Neural cell (in vitro differentiated cells): ENCODE measurements around the gene SNRPA. TPM values are rescaled to one million over a fixed set of nuclear protein-coding genes. Genes with fewer than 3 reads are reported as not detected.

Source experiments
- H2AFZ ChIP-seq: fragments of 200-600, 300-800 bp; sonication (generic), shearing (Covaris generic); 2 replicates; pipeline ENCODE4 v1.6.0; 2014; ENCODE audit warnings: low read depth, mild to moderate bottlenecking, antibody characterized with exemption, low read length, moderate library complexity
- H3F3A ChIP-seq: fragments of 200-600 bp; shearing (Covaris generic); 2 replicates; pipeline ENCODE4 v1.6.1; 2016; ENCODE audit warnings: mild to moderate bottlenecking, moderate library complexity, mixed read lengths, antibody characterized with exemption, low read length; ENCODE audit not compliant: insufficient read depth, poor library complexity, severe bottlenecking
- H3K27ac ChIP-seq: fragments of 200-600, 300-800 bp; sonication (generic), shearing (Covaris generic); 2 replicates; pipeline ENCODE4 v1.5.1; 2014; ENCODE audit warnings: mild to moderate bottlenecking, low read length, moderate library complexity
- H3K27me3 ChIP-seq: fragments of 300-800, 200-600 bp; sonication (generic), shearing (Covaris generic); 2 replicates; pipeline ENCODE4 v1.6.0; 2014; ENCODE audit warnings: mild to moderate bottlenecking, low read depth, low read length, moderate library complexity; ENCODE audit not compliant: insufficient read depth
- H3K36me3 ChIP-seq: fragments of 300-800, 200-600 bp; sonication (generic), shearing (Covaris generic); 2 replicates; pipeline ENCODE4 v1.5.1; 2014; ENCODE audit warnings: mild to moderate bottlenecking, antibody characterized with exemption, low read length, moderate library complexity; ENCODE audit not compliant: insufficient read depth
- H3K4me2 ChIP-seq: fragments of 300-800, 200-600 bp; sonication (generic), shearing (Covaris generic); 2 replicates; pipeline ENCODE4 v1.6.0; 2014; ENCODE audit warnings: mild to moderate bottlenecking, low read length
- H3K4me3 ChIP-seq: fragments of 300-800, 200-600 bp; sonication (generic), shearing (Covaris generic); 2 replicates; pipeline ENCODE4 v1.5.1; 2014; ENCODE audit warnings: mild to moderate bottlenecking, low read length, moderate library complexity
- H3K79me2 ChIP-seq: fragments of 200-600 bp; shearing (Covaris generic); replicated peaks from 2 replicates; pipeline ENCODE4 v1.6.0; 2014; ENCODE audit warnings: mild to moderate bottlenecking, low read length, moderate library complexity; ENCODE audit not compliant: insufficient read depth
- H3K9ac ChIP-seq: fragments of 300-800, 200-600 bp; sonication (generic), shearing (Covaris generic); 2 replicates; pipeline ENCODE4 v1.6.1; 2016; ENCODE audit warnings: mild to moderate bottlenecking, low read length, mixed read lengths
- H3K9me2 ChIP-seq: fragments of 200-600 bp; shearing (Covaris generic); 2 replicates; pipeline ENCODE4 v1.6.1; 2016; ENCODE audit warnings: mild to moderate bottlenecking, low read length, mixed read lengths; ENCODE audit not compliant: insufficient read depth
- H3K9me3 ChIP-seq: fragments of 200-600, 300-800 bp; sonication (generic), shearing (Covaris generic); 2 replicates; pipeline ENCODE4 v1.6.1; 2016; ENCODE audit warnings: mild to moderate bottlenecking, mixed run types, low read length, moderate library complexity, mixed read lengths
- H4K20me1 ChIP-seq: fragments of 200-600 bp; shearing (Covaris generic); 2 replicates; pipeline ENCODE4 v1.6.1; 2016; ENCODE audit warnings: mild to moderate bottlenecking, mixed run types; ENCODE audit not compliant: insufficient read depth
- EP300 ChIP-seq: fragments of 450-650 bp; conservative IDR thresholded peaks from 2 replicates; pipeline ENCODE4 v1.6.1; 2014; ENCODE audit warnings: antibody characterized with exemption, mild to moderate bottlenecking, moderate library complexity; ENCODE audit not compliant: poor library complexity, severe bottlenecking
- EZH2 ChIP-seq: fragments of 200-600, 300-800 bp; shearing (Covaris generic), sonication (generic); IDR thresholded peaks from 2 replicates; pipeline ENCODE4 v1.6.1; 2014; ENCODE audit warnings: antibody characterized with exemption, low read length, borderline replicate concordance, mild to moderate bottlenecking; ENCODE audit not compliant: insufficient read depth, poor library complexity, severe bottlenecking
- MXI1 ChIP-seq: fragments of 450-650 bp; conservative IDR thresholded peaks from 2 replicates; pipeline ENCODE4 v1.6.1; 2014; ENCODE audit warnings: antibody characterized with exemption, mild to moderate bottlenecking; ENCODE audit not compliant: poor library complexity, severe bottlenecking
- POLR2AphosphoS5 ChIP-seq: IDR thresholded peaks from 2 replicates; pipeline ENCODE4 v1.6.1; 2012
- RAD21 ChIP-seq: fragments of 450-650 bp; conservative IDR thresholded peaks from 2 replicates; pipeline ENCODE4 v1.6.1; 2014; ENCODE audit warnings: antibody characterized with exemption, mild to moderate bottlenecking, moderate library complexity
- SMC3 ChIP-seq: fragments of 450-650 bp; conservative IDR thresholded peaks from 2 replicates; pipeline ENCODE4 v1.6.1; 2014; ENCODE audit warnings: antibody characterized with exemption, mild to moderate bottlenecking, moderate library complexity; ENCODE audit not compliant: poor library complexity
- TAF1 ChIP-seq: IDR thresholded peaks from 2 replicates; pipeline ENCODE4 v1.6.1; 2012; ENCODE audit warnings: low read depth
- polyA plus RNA-seq: library from polyadenylated mRNA; depleted of rRNA; stranded (reverse); fragments of >200 nt; gene quantifications from 2 replicates; pipeline ENCODE4 v1.2.3, GENCODE V29; 2014
- TF ChIP-seq, protein P1 (sequence below): fragments of 450-650 bp; IDR thresholded peaks from 2 replicates; pipeline ENCODE4 v1.5.1; 2014; ENCODE audit warnings: antibody characterized with exemption, mild to moderate bottlenecking, moderate library complexity; ENCODE audit not compliant: poor library complexity, severe bottlenecking
- TF ChIP-seq, protein P2 (sequence below): IDR thresholded peaks from 2 replicates; pipeline ENCODE4 v1.6.1; 2012; ENCODE audit warnings: borderline replicate concordance

SNRPA gene
- polyA plus RNA-seq, 1 donor from 2014 or later = 29.9 TPM

DNA sequence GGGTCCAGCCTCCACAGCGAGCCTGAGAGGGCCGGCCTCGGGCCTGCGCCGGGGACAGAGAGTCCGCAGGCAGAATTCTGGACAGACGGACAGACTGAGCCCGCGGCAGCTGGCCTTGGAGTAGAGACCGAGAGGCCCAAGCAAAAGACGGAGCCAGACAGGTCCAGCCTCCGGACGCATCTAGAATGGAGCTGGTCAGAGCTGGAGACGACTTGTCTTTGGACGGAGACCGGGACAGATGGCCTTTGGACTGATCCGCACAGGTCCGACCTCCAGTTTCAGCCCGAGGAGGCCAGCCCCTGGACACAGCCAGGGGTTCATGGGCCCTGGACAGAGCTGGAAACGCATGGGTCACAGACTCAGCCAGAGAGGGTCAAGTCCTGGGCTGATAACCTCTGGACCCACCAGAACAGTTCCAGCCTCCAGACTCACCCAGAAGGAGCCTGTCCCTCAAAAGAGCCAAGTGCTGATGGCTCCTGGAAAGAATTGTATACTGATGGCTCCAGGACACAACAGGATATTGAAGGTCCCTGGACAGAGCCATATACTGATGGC lies 33.6 kb upstream of the SNRPA start:
- Histone ChIP-seq H3K9me2 (no peaks in the 10 kb centered on the region), H3K79me2 (peaks cover 35% of the 10 kb centered on the region), H2AFZ (peak overlapping the region; percentile 32), H4K20me1 (no peaks in the 10 kb centered on the region), H3K9me3 (no peaks in the 10 kb centered on the region), H3F3A (peaks cover 4% of the 10 kb centered on the region), H3K27ac (peak overlapping the region; percentile 96), H3K4me3 (peak overlapping the region; percentile 97), H3K27me3 (no peaks in the 10 kb centered on the region), H3K9ac (peak overlapping the region; percentile 84), H3K36me3 (no peaks in the 10 kb centered on the region), H3K4me2 (peak overlapping the region; percentile 90)
- TF ChIP-seq EZH2 = no peak
- TF ChIP-seq EP300 = no peak
- no peak for TF ChIP-seq RAD21
- TF ChIP-seq TAF1 = no peak
- TF ChIP-seq, protein P1, sequence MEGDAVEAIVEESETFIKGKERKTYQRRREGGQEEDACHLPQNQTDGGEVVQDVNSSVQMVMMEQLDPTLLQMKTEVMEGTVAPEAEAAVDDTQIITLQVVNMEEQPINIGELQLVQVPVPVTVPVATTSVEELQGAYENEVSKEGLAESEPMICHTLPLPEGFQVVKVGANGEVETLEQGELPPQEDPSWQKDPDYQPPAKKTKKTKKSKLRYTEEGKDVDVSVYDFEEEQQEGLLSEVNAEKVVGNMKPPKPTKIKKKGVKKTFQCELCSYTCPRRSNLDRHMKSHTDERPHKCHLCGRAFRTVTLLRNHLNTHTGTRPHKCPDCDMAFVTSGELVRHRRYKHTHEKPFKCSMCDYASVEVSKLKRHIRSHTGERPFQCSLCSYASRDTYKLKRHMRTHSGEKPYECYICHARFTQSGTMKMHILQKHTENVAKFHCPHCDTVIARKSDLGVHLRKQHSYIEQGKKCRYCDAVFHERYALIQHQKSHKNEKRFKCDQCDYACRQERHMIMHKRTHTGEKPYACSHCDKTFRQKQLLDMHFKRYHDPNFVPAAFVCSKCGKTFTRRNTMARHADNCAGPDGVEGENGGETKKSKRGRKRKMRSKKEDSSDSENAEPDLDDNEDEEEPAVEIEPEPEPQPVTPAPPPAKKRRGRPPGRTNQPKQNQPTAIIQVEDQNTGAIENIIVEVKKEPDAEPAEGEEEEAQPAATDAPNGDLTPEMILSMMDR = no peak
- no peak for TF ChIP-seq POLR2AphosphoS5

DNA sequence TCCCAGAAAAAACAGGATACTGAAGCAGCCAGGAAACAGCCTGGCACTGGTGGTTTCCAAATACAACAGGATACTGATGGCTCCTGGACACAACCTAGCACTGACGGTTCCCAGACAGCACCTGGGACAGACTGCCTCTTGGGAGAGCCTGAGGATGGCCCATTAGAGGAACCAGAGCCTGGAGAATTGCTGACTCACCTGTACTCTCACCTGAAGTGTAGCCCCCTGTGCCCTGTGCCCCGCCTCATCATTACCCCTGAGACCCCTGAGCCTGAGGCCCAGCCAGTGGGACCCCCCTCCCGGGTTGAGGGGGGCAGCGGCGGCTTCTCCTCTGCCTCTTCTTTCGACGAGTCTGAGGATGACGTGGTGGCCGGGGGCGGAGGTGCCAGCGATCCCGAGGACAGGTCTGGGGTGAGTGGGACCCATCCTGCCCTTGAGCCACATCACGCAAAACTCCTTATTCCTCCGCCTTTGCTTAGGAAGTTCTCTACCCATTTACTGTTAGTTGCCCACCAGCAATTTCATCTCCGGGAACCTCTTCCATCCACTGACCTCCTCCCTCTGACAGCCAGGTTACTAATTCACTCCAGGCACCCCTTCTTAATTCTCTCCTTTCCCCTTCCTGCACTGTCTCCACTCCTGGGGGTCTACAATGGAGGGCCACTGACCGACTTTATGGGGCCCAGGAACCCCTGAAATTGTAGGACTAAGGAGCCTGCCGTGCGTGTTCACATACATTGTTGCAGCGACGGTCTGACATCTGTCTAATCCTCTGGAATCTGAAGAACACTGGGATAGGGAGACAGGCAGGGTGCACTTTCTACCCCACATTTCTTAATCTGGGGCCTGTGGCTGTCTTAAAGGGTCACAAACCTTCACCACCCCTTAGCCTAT lies 32.9 kb upstream of the SNRPA start:
- Histone ChIP-seq H3K36me3 (no peaks in the 10 kb centered on the region), H3K4me2 (peak overlapping the region; percentile 90), H3K4me3 (peak overlapping the region; percentile 97), H3K9me3 (no peaks in the 10 kb centered on the region), H4K20me1 (no peaks in the 10 kb centered on the region), H3K79me2 (peaks cover 36% of the 10 kb centered on the region), H3K27me3 (no peaks in the 10 kb centered on the region), H3F3A (peaks cover 4% of the 10 kb centered on the region), H3K27ac (peak overlapping the region; percentile 96), H2AFZ (no peak overlapping the region), H3K9ac (peak overlapping the region; percentile 84), H3K9me2 (no peaks in the 10 kb centered on the region)
- no peak for TF ChIP-seq EZH2
- TF ChIP-seq SMC3 = no peak
- TF ChIP-seq RAD21 = no peak
- no peak for TF ChIP-seq POLR2AphosphoS5
- no peak for TF ChIP-seq MXI1
- TF ChIP-seq, protein P2, sequence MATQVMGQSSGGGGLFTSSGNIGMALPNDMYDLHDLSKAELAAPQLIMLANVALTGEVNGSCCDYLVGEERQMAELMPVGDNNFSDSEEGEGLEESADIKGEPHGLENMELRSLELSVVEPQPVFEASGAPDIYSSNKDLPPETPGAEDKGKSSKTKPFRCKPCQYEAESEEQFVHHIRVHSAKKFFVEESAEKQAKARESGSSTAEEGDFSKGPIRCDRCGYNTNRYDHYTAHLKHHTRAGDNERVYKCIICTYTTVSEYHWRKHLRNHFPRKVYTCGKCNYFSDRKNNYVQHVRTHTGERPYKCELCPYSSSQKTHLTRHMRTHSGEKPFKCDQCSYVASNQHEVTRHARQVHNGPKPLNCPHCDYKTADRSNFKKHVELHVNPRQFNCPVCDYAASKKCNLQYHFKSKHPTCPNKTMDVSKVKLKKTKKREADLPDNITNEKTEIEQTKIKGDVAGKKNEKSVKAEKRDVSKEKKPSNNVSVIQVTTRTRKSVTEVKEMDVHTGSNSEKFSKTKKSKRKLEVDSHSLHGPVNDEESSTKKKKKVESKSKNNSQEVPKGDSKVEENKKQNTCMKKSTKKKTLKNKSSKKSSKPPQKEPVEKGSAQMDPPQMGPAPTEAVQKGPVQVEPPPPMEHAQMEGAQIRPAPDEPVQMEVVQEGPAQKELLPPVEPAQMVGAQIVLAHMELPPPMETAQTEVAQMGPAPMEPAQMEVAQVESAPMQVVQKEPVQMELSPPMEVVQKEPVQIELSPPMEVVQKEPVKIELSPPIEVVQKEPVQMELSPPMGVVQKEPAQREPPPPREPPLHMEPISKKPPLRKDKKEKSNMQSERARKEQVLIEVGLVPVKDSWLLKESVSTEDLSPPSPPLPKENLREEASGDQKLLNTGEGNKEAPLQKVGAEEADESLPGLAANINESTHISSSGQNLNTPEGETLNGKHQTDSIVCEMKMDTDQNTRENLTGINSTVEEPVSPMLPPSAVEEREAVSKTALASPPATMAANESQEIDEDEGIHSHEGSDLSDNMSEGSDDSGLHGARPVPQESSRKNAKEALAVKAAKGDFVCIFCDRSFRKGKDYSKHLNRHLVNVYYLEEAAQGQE = no peak
- TF ChIP-seq TAF1 = no peak
- TF ChIP-seq EP300 = no peak
- TF ChIP-seq, protein P1 = no peak
